Left renal cortex interstitium (tissue), 4 donors: Measurements from ENCODE around the gene CASKIN1. TPM values are rescaled to one million over a fixed set of nuclear protein-coding genes. Genes with fewer than 3 reads are reported as not detected.
"Not testable (repeated sequence)": the region's sequence is repeated elsewhere in the genome, so short reads cannot be mapped to it uniquely, and the experiment has no call there.

Experiments used
- DNase-seq, 4 donors: peaks; one replicate each; pipeline ENCODE4 v3.0.0-alpha.2; 2013; ENCODE audit warnings: low read depth in 4 of 4, low spot score in 2 of 4, missing footprints in 1 of 4
- polyA plus RNA-seq, 4 donors: library from polyadenylated mRNA; unstranded; fragments of 120-200 nt; gene quantifications; one replicate each; pipeline ENCODE4 v1.2.1, GENCODE V29; 2013; ENCODE audit not compliant: insufficient read length in 4 of 4

CASKIN1 gene, protein sequence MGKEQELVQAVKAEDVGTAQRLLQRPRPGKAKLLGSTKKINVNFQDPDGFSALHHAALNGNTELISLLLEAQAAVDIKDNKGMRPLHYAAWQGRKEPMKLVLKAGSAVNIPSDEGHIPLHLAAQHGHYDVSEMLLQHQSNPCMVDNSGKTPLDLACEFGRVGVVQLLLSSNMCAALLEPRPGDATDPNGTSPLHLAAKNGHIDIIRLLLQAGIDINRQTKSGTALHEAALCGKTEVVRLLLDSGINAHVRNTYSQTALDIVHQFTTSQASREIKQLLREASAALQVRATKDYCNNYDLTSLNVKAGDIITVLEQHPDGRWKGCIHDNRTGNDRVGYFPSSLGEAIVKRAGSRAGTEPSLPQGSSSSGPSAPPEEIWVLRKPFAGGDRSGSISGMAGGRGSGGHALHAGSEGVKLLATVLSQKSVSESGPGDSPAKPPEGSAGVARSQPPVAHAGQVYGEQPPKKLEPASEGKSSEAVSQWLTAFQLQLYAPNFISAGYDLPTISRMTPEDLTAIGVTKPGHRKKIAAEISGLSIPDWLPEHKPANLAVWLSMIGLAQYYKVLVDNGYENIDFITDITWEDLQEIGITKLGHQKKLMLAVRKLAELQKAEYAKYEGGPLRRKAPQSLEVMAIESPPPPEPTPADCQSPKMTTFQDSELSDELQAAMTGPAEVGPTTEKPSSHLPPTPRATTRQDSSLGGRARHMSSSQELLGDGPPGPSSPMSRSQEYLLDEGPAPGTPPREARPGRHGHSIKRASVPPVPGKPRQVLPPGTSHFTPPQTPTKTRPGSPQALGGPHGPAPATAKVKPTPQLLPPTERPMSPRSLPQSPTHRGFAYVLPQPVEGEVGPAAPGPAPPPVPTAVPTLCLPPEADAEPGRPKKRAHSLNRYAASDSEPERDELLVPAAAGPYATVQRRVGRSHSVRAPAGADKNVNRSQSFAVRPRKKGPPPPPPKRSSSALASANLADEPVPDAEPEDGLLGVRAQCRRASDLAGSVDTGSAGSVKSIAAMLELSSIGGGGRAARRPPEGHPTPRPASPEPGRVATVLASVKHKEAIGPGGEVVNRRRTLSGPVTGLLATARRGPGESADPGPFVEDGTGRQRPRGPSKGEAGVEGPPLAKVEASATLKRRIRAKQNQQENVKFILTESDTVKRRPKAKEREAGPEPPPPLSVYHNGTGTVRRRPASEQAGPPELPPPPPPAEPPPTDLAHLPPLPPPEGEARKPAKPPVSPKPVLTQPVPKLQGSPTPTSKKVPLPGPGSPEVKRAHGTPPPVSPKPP (N-terminal part only)
- 1 to 10 TPM; 1.4 to 2.8 (median 2.0) TPM for polyA plus RNA-seq

DNA sequence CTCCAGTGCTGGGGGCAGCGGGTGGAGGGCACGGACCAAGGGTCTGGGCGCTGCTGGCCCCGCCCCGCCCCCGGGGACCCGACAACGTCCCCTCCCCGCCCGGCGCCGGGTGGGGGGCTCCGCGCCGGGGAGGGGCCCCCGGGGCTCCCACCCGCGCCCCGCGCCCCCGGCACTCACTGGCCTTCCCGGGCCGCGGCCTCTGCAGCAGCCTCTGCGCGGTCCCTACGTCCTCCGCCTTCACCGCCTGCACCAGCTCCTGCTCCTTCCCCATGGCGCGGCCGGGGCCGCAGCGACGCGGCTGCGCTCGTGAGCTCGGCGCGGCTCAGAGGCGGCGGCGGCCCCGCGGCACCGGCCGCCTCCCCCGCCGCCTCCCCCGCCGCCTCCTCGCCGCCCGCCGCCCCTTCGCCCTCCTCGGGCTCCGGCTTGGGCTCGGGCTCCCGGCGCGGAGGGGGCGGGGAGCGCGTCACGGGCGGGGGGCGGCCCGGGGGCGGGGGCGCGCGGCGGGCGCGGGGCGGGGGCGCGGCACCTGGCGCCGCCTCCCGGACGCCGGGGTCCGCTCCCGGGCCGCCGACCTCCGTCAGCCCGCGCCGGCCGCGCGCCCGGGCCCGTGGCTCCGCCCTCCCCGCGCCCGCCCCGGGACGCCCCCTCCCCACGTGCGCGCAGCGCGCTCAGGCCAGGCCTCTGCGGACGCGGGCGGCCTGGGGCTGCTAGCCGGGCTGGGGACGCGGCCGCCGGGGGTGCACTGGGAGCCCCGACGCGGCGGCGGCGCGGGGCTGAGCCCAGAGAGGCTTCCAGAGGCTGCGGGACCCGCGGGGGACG lies at the start of gene CASKIN1:
Gene CASKIN1, minus strand, starts transcription at position 444 of the 819 bp plus-strand sequence. Its CDS starts 173 bp downstream, at position 271.
- DNase-seq: no peak

- no peak for DNase-seq
Observed at GRCh38 chr16:2244926-2245795, 48.8 kb upstream of the CASKIN1 start.

- DNase-seq: no peak
Observed at GRCh38 chr16:2244301-2244700, 47.9 kb upstream of the CASKIN1 start.

- DNase-seq: no peak
Observed at GRCh38 chr16:2243781-2244180, 47.4 kb upstream of the CASKIN1 start.

DNA sequence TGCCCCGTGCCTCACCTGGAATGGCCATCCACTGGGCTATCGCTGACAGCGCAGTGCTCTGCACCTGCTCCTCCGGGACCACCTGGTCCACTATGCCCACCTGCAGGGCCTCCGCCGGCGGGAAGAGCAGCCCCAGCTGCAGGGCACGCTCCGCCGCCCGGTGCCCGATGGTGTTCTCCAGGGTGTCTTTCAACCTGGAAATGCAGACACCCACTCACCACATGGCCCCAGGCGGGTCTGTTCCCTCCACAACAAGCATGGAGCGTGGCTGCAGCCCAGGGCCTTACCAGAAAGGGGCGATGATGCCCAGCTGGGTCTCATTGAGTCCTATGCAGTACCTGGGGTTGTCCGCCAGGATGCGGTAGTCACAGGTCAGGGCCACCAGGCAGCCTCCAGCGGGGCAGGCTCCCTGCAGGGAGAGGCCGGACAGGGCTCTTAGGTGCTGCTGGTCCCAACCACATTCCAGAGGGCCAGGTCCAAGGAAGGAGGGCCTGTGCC lies 46.7 kb upstream of the CASKIN1 start:
- DNase-seq: no peak

- DNase-seq: no peak
Observed at GRCh38 chr16:2242598-2242997, 46.2 kb upstream of the CASKIN1 start.

DNA sequence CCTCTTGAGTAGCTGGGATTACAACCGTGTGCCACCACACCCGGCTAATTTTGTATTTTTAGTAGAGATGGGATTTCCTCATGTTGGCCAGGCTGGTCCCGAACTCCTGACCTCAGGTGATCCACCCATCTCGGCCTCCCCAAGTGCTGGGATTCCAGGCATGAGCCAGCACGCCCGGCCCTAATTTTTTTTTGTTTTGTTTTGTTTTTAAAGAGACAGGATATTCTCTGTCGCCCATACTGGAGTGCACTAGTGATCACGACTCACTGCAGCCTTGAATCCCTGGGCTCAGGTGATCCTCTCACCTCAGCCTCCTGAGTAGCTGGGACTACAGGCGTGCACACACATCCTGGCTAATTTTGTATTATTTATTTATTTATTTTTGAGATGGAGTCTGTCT lies 43.9 kb upstream of the CASKIN1 start:
- not testable (repeated sequence) for DNase-seq

DNA sequence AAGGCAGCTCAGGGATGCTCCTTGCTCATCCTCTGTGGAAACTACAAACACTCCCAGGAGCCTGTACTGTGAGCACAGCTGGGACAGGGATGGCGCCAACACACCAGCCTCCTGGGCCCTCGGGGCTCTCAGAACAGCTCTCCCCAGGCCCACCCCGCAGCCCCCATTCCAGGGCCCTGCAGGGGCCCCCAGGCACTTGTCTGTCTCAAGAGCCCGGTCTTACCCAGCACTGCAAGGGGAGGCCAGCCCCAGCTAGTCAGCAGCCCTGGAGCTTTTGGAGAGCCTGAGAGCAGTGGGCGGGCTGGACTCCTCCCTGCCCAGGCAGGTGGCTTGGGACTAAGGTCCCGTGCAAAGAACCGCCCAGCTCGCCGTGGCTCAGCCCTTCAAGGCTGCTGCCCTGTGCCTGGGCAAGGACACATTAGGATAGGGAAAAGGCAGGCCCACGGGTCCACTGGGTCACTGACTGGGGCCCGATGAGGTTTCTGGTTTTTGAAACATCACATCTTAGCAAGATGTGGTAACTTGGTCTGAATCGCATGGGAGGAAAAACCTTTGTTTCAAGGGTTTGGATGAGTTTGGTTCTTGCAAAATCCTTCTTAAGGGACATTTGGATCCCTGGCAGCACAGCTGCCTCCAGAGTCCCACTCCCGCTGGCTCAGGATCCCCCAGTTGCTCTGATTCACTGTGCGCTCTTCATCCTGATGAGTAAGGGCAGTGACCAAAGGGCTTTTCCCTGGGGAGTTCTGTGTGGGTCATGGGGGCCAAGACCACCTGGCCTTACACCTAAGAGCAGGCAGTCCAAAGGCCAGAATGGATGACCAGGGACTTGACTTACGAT lies 42.7 kb upstream of the CASKIN1 start:
- no peak for DNase-seq

DNA sequence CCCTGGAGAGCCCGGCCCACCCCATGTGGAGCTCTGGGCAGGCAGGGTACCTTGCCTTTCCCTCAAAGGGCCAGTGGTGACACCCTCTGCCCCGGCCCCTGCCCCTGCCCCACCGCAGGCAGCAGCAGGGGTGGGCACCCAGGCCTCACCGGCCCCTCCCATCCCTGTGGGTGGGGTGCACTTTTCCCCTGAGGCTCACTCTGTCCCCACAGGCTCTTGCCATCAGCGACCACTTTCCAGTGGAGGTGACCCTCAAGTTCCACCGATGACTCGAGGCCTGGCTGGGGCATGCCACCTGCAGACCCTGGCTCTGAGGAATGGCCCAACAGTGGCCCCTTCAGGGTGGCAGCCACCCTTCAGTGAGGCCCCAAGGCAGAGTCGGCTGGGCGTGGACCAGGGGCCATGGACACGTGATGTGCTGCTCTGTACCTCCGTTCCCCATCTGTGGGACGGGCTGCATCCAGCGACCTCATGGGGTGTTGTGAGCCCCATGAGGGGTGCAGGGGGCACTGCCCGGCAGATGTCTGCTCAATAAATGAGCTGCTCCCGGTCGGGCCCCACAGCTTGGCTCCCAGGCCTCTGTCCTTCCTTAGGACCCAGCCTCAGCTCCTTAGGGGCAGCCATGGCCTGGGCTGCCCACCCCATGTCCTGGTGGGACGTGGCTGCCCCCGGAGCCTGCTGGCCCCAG lies 41.9 kb upstream of the CASKIN1 start:
- DNase-seq: no peak

- DNase-seq: no peak
Observed at GRCh38 chr16:2237493-2238149, 41.2 kb upstream of the CASKIN1 start.

- DNase-seq: no peak
Observed at GRCh38 chr16:2237102-2237482, 40.7 kb upstream of the CASKIN1 start.

GRCh38 chr16:2236337-2237101 lies 40.1 kb upstream of the CASKIN1 start, which contains the start of gene DNASE1L2:
TSS of gene DNASE1L2 (plus strand) at chr16:2236444. CDS start at chr16:2236817, 373 bp downstream.
- DNase-seq: no peak

GRCh38 chr16:2235695-2236336 lies 39.4 kb upstream of the CASKIN1 start:
- no peak for DNase-seq

GRCh38 chr16:2235234-2235651 lies 38.8 kb upstream of the CASKIN1 start:
- DNase-seq: no peak

DNA sequence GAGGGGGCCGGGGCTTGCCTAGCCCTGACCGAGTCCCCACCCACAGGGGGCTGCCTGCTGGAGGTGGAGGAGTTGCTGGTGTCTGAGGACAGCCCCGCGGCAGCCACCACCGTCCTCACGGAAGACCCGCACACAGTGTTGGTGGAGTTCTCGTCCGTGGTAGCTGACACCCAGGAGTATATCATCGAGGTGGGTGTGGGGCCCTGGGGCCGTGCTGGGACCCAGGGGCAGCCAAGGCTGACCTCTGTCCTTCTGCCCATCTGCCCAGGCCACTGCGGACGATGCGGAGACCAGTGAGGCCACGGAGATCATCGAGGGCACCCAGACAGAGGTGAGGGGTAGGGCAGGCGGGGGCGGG lies 38.4 kb upstream of the CASKIN1 start:
- no peak for DNase-seq
